Muscle of leg (tissue), 11 donors: ENCODE results near the gene UBE2Q1. TPM values are rescaled to one million over a fixed set of nuclear protein-coding genes. Genes with fewer than 3 reads are reported as not detected.
A peak's percentile ranks its signal among the peaks of the same experiment; 100 is the strongest.

Experiments
- DNase-seq: peaks from one replicate; pipeline ENCODE4 v3.0.0; 2013
- H3K27ac ChIP-seq: one replicate; pipeline ENCODE4 v1.5.1; 2013; ENCODE audit warnings: mild to moderate bottlenecking, low read length, control low read depth
- H3K27me3 ChIP-seq: one replicate; pipeline ENCODE4 v1.6.1; 2013; ENCODE audit warnings: low read length; ENCODE audit not compliant: control insufficient read depth, insufficient read depth
- H3K36me3 ChIP-seq: one replicate; pipeline ENCODE4 v1.6.1; 2013; ENCODE audit warnings: low read length; ENCODE audit not compliant: control insufficient read depth, insufficient read depth
- H3K4me1 ChIP-seq: one replicate; pipeline ENCODE4 v1.6.1; 2013; ENCODE audit warnings: low read length; ENCODE audit not compliant: control insufficient read depth, insufficient read depth
- H3K4me3 ChIP-seq: one replicate; pipeline ENCODE4 v1.5.1; 2013; ENCODE audit warnings: low read length, control low read depth
- H3K9me3 ChIP-seq: replicated peaks from 2 replicates; pipeline ENCODE4 v1.6.1; 2013; ENCODE audit warnings: low read depth, low read length; ENCODE audit not compliant: control insufficient read depth
- WGBS: methylation state at CpG from one replicate; pipeline ENCODE4 v1.1.5; 2013; ENCODE audit warnings: missing lambda C conversion rate; ENCODE audit not compliant: insufficient coverage; 5-methylcytosine and 5-hydroxymethylcytosine counted together
- polyA plus RNA-seq, 8 donors: library from polyadenylated mRNA; unstranded; fragments of 120-200 nt; gene quantifications; one replicate each; pipeline versions ENCODE4 v1.2.1 to v1.2.3, GENCODE V29; 2013; ENCODE audit warnings: inconsistent platforms in 1 of 8, low replicate concordance in 1 of 8; ENCODE audit not compliant: insufficient read length in 8 of 8, insufficient read depth in 1 of 8
- total RNA-seq: library from RNA; stranded (reverse); fragments of 120-200 nt; gene quantifications from one replicate; pipeline ENCODE4 v1.2.4, GENCODE V29; 2013

Gene UBE2Q1
- total and polyA plus RNA-seq, 9 donors: 21.8 to 73.4 (median 67.8) TPM

GRCh38 chr1:154594811-154595210 is 36.3 kb upstream of the UBE2Q1 start:
- no peak for DNase-seq
- no peak overlapping the region for H3K4me3 ChIP-seq
- H3K4me1 ChIP-seq: no peaks in the 10 kb centered on the region
- WGBS: 71% methylated on average over 1 of the region's 7 CpGs
- peaks cover 90% of the 10 kb centered on the region for H3K36me3 ChIP-seq
- H3K27me3 ChIP-seq: no peaks in the 10 kb centered on the region
- no peaks in the 10 kb centered on the region for H3K9me3 ChIP-seq
- H3K27ac ChIP-seq: no peak overlapping the region

GRCh38 chr1:154593390-154593789 is 34.9 kb upstream of the UBE2Q1 start:
- H3K36me3 ChIP-seq: peaks cover 90% of the 10 kb centered on the region
- H3K9me3 ChIP-seq: no peaks in the 10 kb centered on the region
- no peak overlapping the region for H3K4me3 ChIP-seq
- no peak overlapping the region for H3K27ac ChIP-seq
- H3K4me1 ChIP-seq: no peaks in the 10 kb centered on the region
- no peak for DNase-seq
- H3K27me3 ChIP-seq: no peaks in the 10 kb centered on the region

DNA sequence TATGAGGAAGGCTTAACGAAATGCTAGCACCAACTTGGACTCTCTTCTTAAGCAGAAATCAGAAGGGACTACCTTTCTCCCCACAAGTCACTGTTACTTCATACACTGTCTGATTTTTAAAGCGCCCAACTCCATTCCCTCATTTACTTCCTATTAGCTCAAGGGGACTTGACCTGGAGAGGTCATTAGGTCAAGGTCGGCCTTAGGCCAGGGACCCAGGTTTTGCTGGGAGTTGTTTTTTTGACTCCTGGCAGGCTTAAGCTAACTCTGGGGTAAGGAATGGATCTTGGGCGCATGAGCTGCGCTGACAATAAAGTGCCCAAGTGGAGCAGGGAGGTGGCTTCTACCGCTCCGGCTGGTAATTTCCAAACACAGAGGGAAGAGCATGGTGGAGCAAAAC is 32.7 kb upstream of the UBE2Q1 start:
- Histone ChIP-seq H3K36me3 (peaks cover 90% of the 10 kb centered on the region), H3K4me3 (no peak overlapping the region), H3K9me3 (no peaks in the 10 kb centered on the region), H3K4me1 (no peaks in the 10 kb centered on the region), H3K27me3 (no peaks in the 10 kb centered on the region), H3K27ac (no peak overlapping the region)
- no peak for DNase-seq
- WGBS: 90% methylated on average over 3 of the region's 7 CpGs

- H3K36me3 ChIP-seq: peaks cover 91% of the 10 kb centered on the region
- H3K9me3 ChIP-seq: no peaks in the 10 kb centered on the region
- no peak for DNase-seq
- no peaks in the 10 kb centered on the region for H3K4me1 ChIP-seq
- no peaks in the 10 kb centered on the region for H3K27me3 ChIP-seq
- no CpG with 5 or more reads among the region's 5 CpGs for WGBS
- H3K27ac ChIP-seq: no peak overlapping the region
- no peak overlapping the region for H3K4me3 ChIP-seq
Measured at GRCh38 chr1:154590756-154591155, 32.3 kb upstream of the UBE2Q1 start.

DNA sequence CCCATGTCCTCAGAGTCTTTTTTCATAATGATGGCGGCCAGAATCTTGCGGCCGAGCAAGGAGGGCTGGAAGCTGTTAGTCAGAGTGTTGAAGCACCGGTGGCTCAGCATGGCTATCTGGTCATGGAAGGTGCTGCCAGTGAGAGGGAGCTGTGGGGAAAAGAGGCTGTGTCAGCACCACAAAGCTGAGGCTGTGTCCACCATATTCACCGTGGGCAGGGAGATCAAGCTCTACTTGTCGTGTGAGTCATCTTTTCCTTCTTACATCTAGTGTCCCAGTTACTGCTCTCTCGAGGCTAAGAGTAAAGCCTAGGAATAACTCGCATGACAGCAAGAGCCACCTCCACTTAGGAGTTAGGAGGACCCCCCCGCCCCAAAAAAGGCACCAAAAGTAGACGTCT is 31.3 kb upstream of the UBE2Q1 start:
- no peaks in the 10 kb centered on the region for H3K9me3 ChIP-seq
- H3K4me3 ChIP-seq: no peak overlapping the region
- DNase-seq: no peak
- peaks cover under 1% of the 10 kb centered on the region for H3K4me1 ChIP-seq
- peaks cover 94% of the 10 kb centered on the region for H3K36me3 ChIP-seq
- WGBS: 88% methylated on average over 6 of the region's 10 CpGs
- no peaks in the 10 kb centered on the region for H3K27me3 ChIP-seq
- H3K27ac ChIP-seq: no peak overlapping the region

DNA sequence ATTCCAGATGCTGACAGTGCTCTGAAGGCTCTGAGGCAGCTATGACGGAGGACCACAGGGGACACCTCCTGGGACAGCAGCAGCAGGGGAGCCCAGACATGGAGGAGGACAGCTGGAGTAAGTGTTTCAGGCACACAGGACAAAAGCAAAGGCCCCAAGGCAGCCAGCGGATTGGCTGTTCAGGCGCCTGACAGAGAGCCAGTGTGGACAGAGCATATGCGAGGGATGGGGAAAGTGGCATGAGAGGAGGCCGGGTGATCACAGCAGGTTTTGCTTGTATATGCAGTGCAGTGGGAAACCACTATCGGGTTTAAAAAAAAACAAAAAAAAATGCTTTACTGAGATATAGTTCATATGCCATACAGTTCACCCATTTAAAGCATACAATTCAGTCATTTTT is 28.2 kb upstream of the UBE2Q1 start:
- peaks cover 99% of the 10 kb centered on the region for H3K36me3 ChIP-seq
- no peak for DNase-seq
- H3K4me3 ChIP-seq: no peak overlapping the region

DNA sequence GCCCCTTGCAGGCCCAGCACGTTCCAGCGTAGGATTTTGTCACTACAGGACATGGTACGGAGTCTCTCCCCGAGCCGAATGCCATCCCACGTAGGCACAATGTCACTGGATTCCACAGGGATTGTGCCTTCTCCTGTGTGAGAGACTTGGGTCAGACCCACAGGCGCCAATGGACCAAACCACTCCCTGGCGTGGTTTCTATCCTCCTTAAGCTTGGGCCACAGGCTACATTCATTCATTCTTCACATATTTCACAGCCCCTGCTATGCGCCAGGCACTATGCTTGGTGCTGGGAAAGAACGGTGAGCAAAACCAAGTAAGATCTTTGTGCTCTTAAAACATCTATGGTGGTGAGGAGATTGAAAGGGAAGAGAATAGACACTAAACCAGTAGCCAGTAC is 27.8 kb upstream of the UBE2Q1 start:
- Histone ChIP-seq H3K36me3 (peaks cover 97% of the 10 kb centered on the region), H3K4me3 (no peak overlapping the region), H3K27ac (no peak overlapping the region), H3K9me3 (no peaks in the 10 kb centered on the region), H3K4me1 (peaks cover 10% of the 10 kb centered on the region), H3K27me3 (no peaks in the 10 kb centered on the region)
- no peak for DNase-seq
- 92% methylated on average over 7 of the region's 10 CpGs for WGBS

More for the DNA sequence above, 28.2 kb upstream of the UBE2Q1 start:
- Histone ChIP-seq H3K27ac (no peak overlapping the region), H3K9me3 (no peaks in the 10 kb centered on the region), H3K27me3 (no peaks in the 10 kb centered on the region), H3K4me1 (peaks cover 10% of the 10 kb centered on the region)
- WGBS: 96% methylated on average over 4 of the region's 6 CpGs

- Histone ChIP-seq H3K4me3 (no peak overlapping the region), H3K27ac (no peak overlapping the region), H3K36me3 (peaks cover 98% of the 10 kb centered on the region), H3K9me3 (no peaks in the 10 kb centered on the region), H3K4me1 (peaks cover 12% of the 10 kb centered on the region), H3K27me3 (no peaks in the 10 kb centered on the region)
- no peak for DNase-seq
- WGBS: 93% methylated on average over 5 of the region's 9 CpGs
Measured at GRCh38 chr1:154584267-154584994, 26.0 kb upstream of the UBE2Q1 start.

DNA sequence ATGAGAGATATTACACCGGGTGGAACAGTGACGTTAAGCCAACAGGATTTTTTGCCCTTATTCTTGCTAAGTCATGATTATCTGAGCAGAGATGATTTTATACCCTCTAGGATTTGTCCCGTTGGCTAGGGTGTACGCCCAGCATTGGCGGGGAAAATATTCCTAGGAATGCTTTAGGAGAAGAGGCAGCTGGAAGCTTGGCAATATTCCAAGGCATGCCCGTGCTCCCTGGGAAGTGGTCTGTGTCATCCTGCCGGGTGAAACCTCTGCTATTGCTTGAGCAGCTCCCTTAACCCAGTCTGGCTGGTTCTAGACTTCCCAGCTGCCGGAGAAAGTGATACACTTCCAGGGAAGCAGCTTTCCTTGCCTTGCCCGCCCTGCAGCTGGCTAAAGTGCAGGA is 25.3 kb upstream of the UBE2Q1 start:
- WGBS: 60% methylated on average over 8 of the region's 9 CpGs
- peaks cover 98% of the 10 kb centered on the region for H3K36me3 ChIP-seq
- peaks cover 19% of the 10 kb centered on the region for H3K4me1 ChIP-seq
- H3K27ac ChIP-seq: no peak overlapping the region
- H3K9me3 ChIP-seq: no peaks in the 10 kb centered on the region
- peak; percentile 55 for DNase-seq
- H3K4me3 ChIP-seq: no peak overlapping the region
- H3K27me3 ChIP-seq: no peaks in the 10 kb centered on the region

GRCh38 chr1:154582885-154583284 is 24.4 kb upstream of the UBE2Q1 start:
- Histone ChIP-seq H3K4me3 (no peak overlapping the region), H3K27ac (no peak overlapping the region), H3K27me3 (no peaks in the 10 kb centered on the region), H3K9me3 (no peaks in the 10 kb centered on the region), H3K36me3 (peaks cover 98% of the 10 kb centered on the region), H3K4me1 (peaks cover 28% of the 10 kb centered on the region)
- no peak for DNase-seq
- 85% methylated on average over 5 of the region's 6 CpGs for WGBS

GRCh38 chr1:154581766-154582165 is 23.3 kb upstream of the UBE2Q1 start:
- no peak for DNase-seq
- H3K4me3 ChIP-seq: no peak overlapping the region
- no peaks in the 10 kb centered on the region for H3K9me3 ChIP-seq
- no peaks in the 10 kb centered on the region for H3K27me3 ChIP-seq
- WGBS: 76% methylated on average over 3 of the region's 3 CpGs
- peaks cover 91% of the 10 kb centered on the region for H3K36me3 ChIP-seq
- H3K4me1 ChIP-seq: peaks cover 39% of the 10 kb centered on the region
- no peak overlapping the region for H3K27ac ChIP-seq
